ENCODE measurements around the gene GRK5.

GRK5 gene

GRCh38 chr10:119374236-119374635, 166.9 kb downstream of the GRK5 start:
- Histone ChIP-seq H3K27me3 (ENCODE audit: control insufficient read depth, insufficient read depth, low read length) (no peaks in the 10 kb centered on the region), H3K4me3 (ENCODE audit: low read depth, low read length) (no peak overlapping the region), H3K9me3 (ENCODE audit: control insufficient read depth, low read length) (no peaks in the 10 kb centered on the region), H3K27ac (no peak overlapping the region), H3K36me3 (ENCODE audit: control insufficient read depth, insufficient read depth, low read length) (no peaks in the 10 kb centered on the region), H2AFZ (no peak overlapping the region), H3K4me1 (peaks cover 53% of the 10 kb centered on the region), H3K9ac (no peak overlapping the region), H3K4me2 (ENCODE audit: low read length) (no peak overlapping the region), H3K79me2 (peaks cover 80% of the 10 kb centered on the region)
- TF ChIP-seq, protein P1, sequence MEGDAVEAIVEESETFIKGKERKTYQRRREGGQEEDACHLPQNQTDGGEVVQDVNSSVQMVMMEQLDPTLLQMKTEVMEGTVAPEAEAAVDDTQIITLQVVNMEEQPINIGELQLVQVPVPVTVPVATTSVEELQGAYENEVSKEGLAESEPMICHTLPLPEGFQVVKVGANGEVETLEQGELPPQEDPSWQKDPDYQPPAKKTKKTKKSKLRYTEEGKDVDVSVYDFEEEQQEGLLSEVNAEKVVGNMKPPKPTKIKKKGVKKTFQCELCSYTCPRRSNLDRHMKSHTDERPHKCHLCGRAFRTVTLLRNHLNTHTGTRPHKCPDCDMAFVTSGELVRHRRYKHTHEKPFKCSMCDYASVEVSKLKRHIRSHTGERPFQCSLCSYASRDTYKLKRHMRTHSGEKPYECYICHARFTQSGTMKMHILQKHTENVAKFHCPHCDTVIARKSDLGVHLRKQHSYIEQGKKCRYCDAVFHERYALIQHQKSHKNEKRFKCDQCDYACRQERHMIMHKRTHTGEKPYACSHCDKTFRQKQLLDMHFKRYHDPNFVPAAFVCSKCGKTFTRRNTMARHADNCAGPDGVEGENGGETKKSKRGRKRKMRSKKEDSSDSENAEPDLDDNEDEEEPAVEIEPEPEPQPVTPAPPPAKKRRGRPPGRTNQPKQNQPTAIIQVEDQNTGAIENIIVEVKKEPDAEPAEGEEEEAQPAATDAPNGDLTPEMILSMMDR (IDR thresholded peaks at IDR 0.05), result no peak

- Histone ChIP-seq H3K4me3 (ENCODE audit: low read depth, low read length) (no peak overlapping the region), H3K9ac (no peak overlapping the region), H3K79me2 (peaks cover 93% of the 10 kb centered on the region), H3K36me3 (ENCODE audit: control insufficient read depth, insufficient read depth, low read length) (no peaks in the 10 kb centered on the region), H2AFZ (no peak overlapping the region), H3K27me3 (ENCODE audit: control insufficient read depth, insufficient read depth, low read length) (no peaks in the 10 kb centered on the region), H3K4me1 (peaks cover 45% of the 10 kb centered on the region), H3K9me3 (ENCODE audit: control insufficient read depth, low read length) (no peaks in the 10 kb centered on the region), H3K27ac (peak overlapping the region; percentile 56), H3K4me2 (ENCODE audit: low read length) (peak overlapping the region; percentile 47)
- TF ChIP-seq, protein P1 (IDR thresholded peaks at IDR 0.05), result no peak
Observed at GRCh38 chr10:119375574-119376272, 168.4 kb downstream of the GRK5 start.

- Histone ChIP-seq H3K79me2 (peaks cover 88% of the 10 kb centered on the region), H3K27ac (no peak overlapping the region), H3K36me3 (ENCODE audit: control insufficient read depth, insufficient read depth, low read length) (no peaks in the 10 kb centered on the region), H3K9ac (no peak overlapping the region), H3K27me3 (ENCODE audit: control insufficient read depth, insufficient read depth, low read length) (no peaks in the 10 kb centered on the region), H3K4me3 (ENCODE audit: low read depth, low read length) (no peak overlapping the region), H3K9me3 (ENCODE audit: control insufficient read depth, low read length) (no peaks in the 10 kb centered on the region), H3K4me1 (peaks cover 34% of the 10 kb centered on the region), H2AFZ (no peak overlapping the region), H3K4me2 (ENCODE audit: low read length) (no peak overlapping the region)
- TF ChIP-seq, protein P1 (IDR thresholded peaks at IDR 0.05), result no peak
Observed at GRCh38 chr10:119377451-119377957, 170.1 kb downstream of the GRK5 start.

DNA sequence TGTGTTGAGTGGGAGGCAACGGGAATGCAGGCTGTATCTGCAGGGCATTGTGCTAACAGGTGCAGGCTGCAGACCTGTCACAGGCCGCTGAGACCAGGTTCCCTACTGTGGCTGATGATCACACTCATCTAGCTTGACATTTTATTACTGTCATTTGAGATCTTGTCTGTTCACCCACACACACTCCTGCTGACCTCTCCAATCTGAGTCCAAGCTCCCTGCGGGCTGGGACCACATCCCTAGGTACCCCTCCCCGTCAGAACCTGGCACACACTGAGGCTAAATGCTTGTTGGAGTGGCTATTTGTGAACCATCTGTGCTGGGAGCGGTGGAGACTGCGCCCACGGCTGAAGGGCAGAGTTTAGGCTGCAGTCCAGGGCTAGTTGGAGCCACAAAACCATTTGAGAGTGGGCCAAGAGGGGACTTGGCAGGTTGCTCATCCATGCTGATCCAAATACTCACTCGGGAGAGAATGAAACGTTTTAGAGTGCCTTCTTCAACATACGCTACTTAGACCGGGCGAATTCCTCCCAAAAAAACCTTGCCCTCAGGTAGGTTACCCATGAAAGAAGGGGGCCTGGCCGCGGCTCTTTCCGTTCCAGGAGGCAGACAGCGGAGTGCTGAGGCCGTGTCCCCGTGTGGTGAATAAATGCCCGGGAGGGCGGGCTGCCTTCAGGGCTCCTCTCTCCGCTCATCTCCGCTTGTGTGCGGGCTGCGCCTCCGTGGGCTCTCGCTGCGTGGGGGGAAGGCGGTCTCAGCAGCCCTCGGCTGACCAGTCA, 170.8 kb downstream of the GRK5 start:
- no peak overlapping the region for H3K27ac ChIP-seq
- H3K9me3 ChIP-seq (ENCODE audit: control insufficient read depth, low read length), result no peaks in the 10 kb centered on the region
- H3K9ac ChIP-seq, result no peak overlapping the region
- no peak overlapping the region for H3K4me2 ChIP-seq (ENCODE audit: low read length)
- no peaks in the 10 kb centered on the region for H3K27me3 ChIP-seq (ENCODE audit: control insufficient read depth, insufficient read depth, low read length)
- TF ChIP-seq, protein P1 (IDR thresholded peaks at IDR 0.05), result no peak
- H3K79me2 ChIP-seq, result peaks cover 81% of the 10 kb centered on the region
- no peak overlapping the region for H3K4me3 ChIP-seq (ENCODE audit: low read depth, low read length)
- H3K36me3 ChIP-seq (ENCODE audit: control insufficient read depth, insufficient read depth, low read length), result no peaks in the 10 kb centered on the region
- H3K4me1 ChIP-seq, result peaks cover 34% of the 10 kb centered on the region
- H2AFZ ChIP-seq, result no peak overlapping the region
